HEK293 (cell line): Measurements from ENCODE around the gene KRT9.

ENCODE experiments used
- FEZF1 ChIP-seq: fragments of 450-650 bp; formaldehyde crosslinking; IDR thresholded peaks from 2 replicates; pipeline ENCODE4 v1.5.1; 2016; ENCODE audit warnings: missing biosample characterization, missing genetic modification characterization
- HOXC10 ChIP-seq: sonication (generic); formaldehyde crosslinking; IDR thresholded peaks from 2 replicates; pipeline ENCODE4 v1.8.1; 2023; ENCODE audit warnings: mild to moderate bottlenecking, missing genetic modification reagents
- KLF10 ChIP-seq: fragments of 450-650 bp; IDR thresholded peaks from 2 replicates; pipeline ENCODE4 v1.5.1; 2018; ENCODE audit warnings: missing biosample characterization, mild to moderate bottlenecking, missing genetic modification characterization
- OSR2 ChIP-seq: fragments of 450-650 bp; formaldehyde crosslinking; IDR thresholded peaks from 2 replicates; pipeline ENCODE4 v1.5.1; 2016; ENCODE audit warnings: missing biosample characterization, missing genetic modification characterization
- SCRT2 ChIP-seq: fragments of 450-650 bp; formaldehyde crosslinking; IDR thresholded peaks from 2 replicates; pipeline ENCODE4 v1.5.1; 2016; ENCODE audit warnings: missing biosample characterization, missing genetic modification characterization
- SP2 ChIP-seq: fragments of 450-650 bp; formaldehyde crosslinking; IDR thresholded peaks from 2 replicates; pipeline ENCODE4 v1.5.1; 2016; ENCODE audit warnings: missing biosample characterization, missing genetic modification characterization
- YY1 ChIP-seq: fragments of 450-650 bp; formaldehyde crosslinking; IDR thresholded peaks from 2 replicates; pipeline ENCODE4 v1.5.1; 2018; ENCODE audit warnings: missing biosample characterization, missing genetic modification characterization
- ZBTB20 ChIP-seq: fragments of 450-650 bp; formaldehyde crosslinking; IDR thresholded peaks from 2 replicates; pipeline ENCODE4 v1.5.1; 2016; ENCODE audit warnings: missing biosample characterization, missing genetic modification characterization
- ZBTB7A ChIP-seq: fragments of 450-650 bp; formaldehyde crosslinking; IDR thresholded peaks from 2 replicates; pipeline ENCODE4 v1.5.1; 2016; ENCODE audit warnings: low read depth, missing biosample characterization, missing genetic modification characterization
- ZFP69B ChIP-seq: fragments of 450-650 bp; formaldehyde crosslinking; IDR thresholded peaks from 2 replicates; pipeline ENCODE4 v1.5.1; 2016; ENCODE audit warnings: missing biosample characterization, missing genetic modification characterization
- ZNF157 ChIP-seq: fragments of 450-650 bp; formaldehyde crosslinking; IDR thresholded peaks from 2 replicates; pipeline ENCODE4 v1.5.1; 2016; ENCODE audit warnings: missing biosample characterization, missing genetic modification characterization
- ZNF174 ChIP-seq: fragments of 450-650 bp; formaldehyde crosslinking; IDR thresholded peaks from 2 replicates; pipeline ENCODE4 v1.5.0; 2017; ENCODE audit warnings: missing biosample characterization, mild to moderate bottlenecking, missing genetic modification characterization
- ZNF335 ChIP-seq: fragments of 450-650 bp; formaldehyde crosslinking; conservative IDR thresholded peaks from 2 replicates; pipeline ENCODE4 v1.5.1; 2016; ENCODE audit warnings: missing biosample characterization, missing genetic modification characterization
- ZNF510 ChIP-seq: fragments of 450-650 bp; formaldehyde crosslinking; IDR thresholded peaks from 2 replicates; pipeline ENCODE4 v1.5.1; 2018; ENCODE audit warnings: mild to moderate bottlenecking, missing genetic modification characterization, missing biosample characterization; ENCODE audit not compliant: insufficient replicate concordance
- ZNF555 ChIP-seq: fragments of 450-650 bp; formaldehyde crosslinking; conservative IDR thresholded peaks from 2 replicates; pipeline ENCODE4 v1.5.1; 2017; ENCODE audit warnings: missing biosample characterization, mild to moderate bottlenecking, missing genetic modification characterization, inconsistent platforms
- ZNF654 ChIP-seq: fragments of 450-650 bp; formaldehyde crosslinking; IDR thresholded peaks from 2 replicates; pipeline ENCODE4 v1.5.1; 2016; ENCODE audit warnings: low read depth, missing biosample characterization, missing genetic modification characterization
- ZNF776 ChIP-seq: fragments of 450-650 bp; formaldehyde crosslinking; IDR thresholded peaks from 2 replicates; pipeline ENCODE4 v1.5.0; 2017; ENCODE audit warnings: missing biosample characterization, missing genetic modification characterization, borderline replicate concordance
- ZNF792 ChIP-seq: fragments of 450-650 bp; formaldehyde crosslinking; IDR thresholded peaks from 2 replicates; pipeline ENCODE4 v1.5.1; 2016; ENCODE audit warnings: missing biosample characterization, missing genetic modification characterization
- ZSCAN16 ChIP-seq: fragments of 450-650 bp; formaldehyde crosslinking; IDR thresholded peaks from 2 replicates; pipeline ENCODE4 v1.5.1; 2016; ENCODE audit warnings: missing biosample characterization, missing genetic modification characterization
- TF ChIP-seq, protein P1 (sequence below): fragments of 450-650 bp; formaldehyde crosslinking; IDR thresholded peaks from 2 replicates; pipeline ENCODE4 v1.5.1; 2016; ENCODE audit warnings: missing biosample characterization, missing genetic modification characterization
- TF ChIP-seq, protein P2 (sequence below): fragments of 450-650 bp; formaldehyde crosslinking; IDR thresholded peaks from 2 replicates; pipeline ENCODE4 v1.5.1; 2016; ENCODE audit warnings: missing biosample characterization, missing genetic modification characterization
- TF ChIP-seq, protein P3 (sequence below): fragments of 450-650 bp; formaldehyde crosslinking; IDR thresholded peaks from 2 replicates; pipeline ENCODE4 v1.5.0; 2017; ENCODE audit warnings: missing biosample characterization, missing genetic modification characterization, borderline replicate concordance
- TF ChIP-seq, protein P4 (sequence below): fragments of 450-650 bp; formaldehyde crosslinking; IDR thresholded peaks from 2 replicates; pipeline ENCODE4 v1.5.1; 2017; ENCODE audit warnings: missing biosample characterization, missing genetic modification characterization
- TF ChIP-seq, protein P5 (sequence below): fragments of 450-650 bp; formaldehyde crosslinking; IDR thresholded peaks from 2 replicates; pipeline ENCODE4 v1.5.1; 2017; ENCODE audit warnings: missing biosample characterization, missing genetic modification characterization
- TF ChIP-seq, protein P6 (sequence below): fragments of 450-650 bp; formaldehyde crosslinking; IDR thresholded peaks from 2 replicates; pipeline ENCODE4 v1.5.1; 2016; ENCODE audit warnings: missing biosample characterization, missing genetic modification characterization

Gene KRT9

DNA sequence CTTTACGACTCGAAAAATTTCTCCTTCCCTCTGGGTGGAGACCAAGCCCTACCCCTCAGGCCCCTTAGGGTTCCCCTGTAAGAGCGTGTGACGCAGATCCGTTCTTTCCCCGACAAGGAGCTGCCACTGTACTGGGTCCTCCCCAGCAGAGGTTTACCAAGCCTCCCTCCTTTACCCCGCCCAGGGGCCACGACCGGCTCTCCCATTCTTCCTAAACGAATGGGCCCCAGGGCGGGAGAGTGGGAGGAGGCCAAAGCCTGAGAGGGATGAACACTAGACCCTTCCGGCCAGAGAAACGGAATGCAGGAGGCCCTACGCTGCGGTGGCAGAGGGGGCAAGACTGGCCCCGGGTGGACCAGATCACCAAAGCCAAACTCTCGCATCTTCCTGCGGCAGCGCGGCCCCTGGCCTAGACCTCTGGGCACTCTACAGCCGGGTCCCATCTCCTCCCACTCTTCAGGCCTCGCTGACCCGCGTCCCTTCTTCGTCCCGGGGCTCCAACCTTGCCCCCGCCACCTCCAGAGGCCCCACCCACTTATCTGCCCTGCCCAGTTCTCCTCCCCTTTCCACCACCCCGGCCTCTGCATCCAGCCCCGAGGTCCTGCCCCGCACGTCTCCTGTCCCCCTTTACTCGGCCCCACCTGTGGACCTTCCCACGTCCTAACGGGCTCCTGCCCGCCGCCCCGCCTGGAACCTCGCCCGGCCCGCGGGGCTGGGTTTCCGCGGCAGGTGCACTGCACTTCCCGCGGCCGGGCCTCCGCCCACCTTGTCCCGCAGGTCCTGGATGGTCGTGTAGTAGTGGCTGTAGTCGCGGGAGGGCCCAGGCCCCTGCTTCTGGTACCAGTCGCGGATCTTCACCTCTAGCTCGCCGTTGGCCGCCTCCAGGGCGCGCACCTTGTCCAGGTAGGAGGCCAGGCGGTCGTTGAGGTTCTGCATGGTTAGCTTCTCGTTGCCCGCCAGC lies 44.5 kb downstream of the KRT9 start (continued):
- TF ChIP-seq SP2 (peak; percentile 78), ZNF776 (tag by site-specific recombination) (no peak), YY1 (tag by site-specific recombination) (no peak), ZBTB7A (tag by site-specific recombination) (no peak; the same call in 1 of the 2 replicates), OSR2 (no peak), ZNF174 (tag by site-specific recombination) (no peak), ZNF555 (tag by site-specific recombination) (no peak), KLF10 (no peak), ZNF157 (tag by site-specific recombination) (no peak), HOXC10 (CRISPR knock-in tag) (no peak), FEZF1 (no peak), ZNF792 (0 out of 2 replicates have a peak, but pooled peaks have one; percentile 35), ZNF335 (tag by site-specific recombination) (peak; percentile 6; the same call in 1 of the 2 replicates), ZNF654 (tag by site-specific recombination) (no peak), ZBTB20 (tag by site-specific recombination) (peak; percentile 98), ZFP69B (tag by site-specific recombination) (peak; percentile 57), SCRT2 (tag by site-specific recombination) (peak; percentile 92), ZSCAN16 (tag by site-specific recombination) (peak; percentile 98), ZNF510 (tag by site-specific recombination) (no peak)
- TF ChIP-seq, protein P1, sequence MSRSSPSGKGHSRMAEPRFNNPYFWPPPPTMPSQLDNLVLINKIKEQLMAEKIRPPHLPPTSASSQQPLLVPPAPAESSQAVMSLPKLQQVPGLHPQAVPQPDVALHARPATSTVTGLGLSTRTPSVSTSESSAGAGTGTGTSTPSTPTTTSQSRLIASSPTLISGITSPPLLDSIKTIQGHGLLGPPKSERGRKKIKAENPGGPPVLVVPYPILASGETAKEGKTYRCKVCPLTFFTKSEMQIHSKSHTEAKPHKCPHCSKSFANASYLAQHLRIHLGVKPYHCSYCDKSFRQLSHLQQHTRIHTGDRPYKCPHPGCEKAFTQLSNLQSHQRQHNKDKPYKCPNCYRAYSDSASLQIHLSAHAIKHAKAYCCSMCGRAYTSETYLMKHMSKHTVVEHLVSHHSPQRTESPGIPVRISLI: no peak
- TF ChIP-seq, protein P2, sequence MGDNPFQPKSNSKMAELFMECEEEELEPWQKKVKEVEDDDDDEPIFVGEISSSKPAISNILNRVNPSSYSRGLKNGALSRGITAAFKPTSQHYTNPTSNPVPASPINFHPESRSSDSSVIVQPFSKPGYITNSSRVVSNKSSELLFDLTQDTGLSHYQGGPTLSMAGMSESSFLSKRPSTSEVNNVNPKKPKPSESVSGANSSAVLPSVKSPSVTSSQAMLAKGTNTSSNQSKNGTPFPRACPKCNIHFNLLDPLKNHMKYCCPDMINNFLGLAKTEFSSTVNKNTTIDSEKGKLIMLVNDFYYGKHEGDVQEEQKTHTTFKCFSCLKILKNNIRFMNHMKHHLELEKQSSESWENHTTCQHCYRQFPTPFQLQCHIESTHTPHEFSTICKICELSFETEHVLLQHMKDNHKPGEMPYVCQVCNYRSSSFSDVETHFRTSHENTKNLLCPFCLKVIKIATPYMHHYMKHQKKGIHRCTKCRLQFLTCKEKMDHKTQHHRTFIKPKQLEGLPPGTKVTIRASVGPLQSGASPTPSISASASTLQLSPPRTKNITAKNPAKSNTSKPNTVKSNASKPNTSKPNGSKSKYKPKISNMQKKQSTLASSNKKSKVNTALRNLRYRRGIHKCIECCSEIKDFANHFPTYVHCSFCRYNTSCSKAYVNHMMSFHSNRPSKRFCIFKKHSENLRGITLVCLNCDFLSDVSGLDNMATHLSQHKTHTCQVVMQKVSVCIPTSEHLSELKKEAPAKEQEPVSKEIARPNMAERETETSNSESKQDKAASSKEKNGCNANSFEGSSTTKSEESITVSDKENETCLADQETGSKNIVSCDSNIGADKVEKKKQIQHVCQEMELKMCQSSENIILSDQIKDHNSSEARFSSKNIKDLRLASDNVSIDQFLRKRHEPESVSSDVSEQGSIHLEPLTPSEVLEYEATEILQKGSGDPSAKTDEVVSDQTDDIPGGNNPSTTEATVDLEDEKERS (tag by site-specific recombination): no peak
- TF ChIP-seq, protein P3, sequence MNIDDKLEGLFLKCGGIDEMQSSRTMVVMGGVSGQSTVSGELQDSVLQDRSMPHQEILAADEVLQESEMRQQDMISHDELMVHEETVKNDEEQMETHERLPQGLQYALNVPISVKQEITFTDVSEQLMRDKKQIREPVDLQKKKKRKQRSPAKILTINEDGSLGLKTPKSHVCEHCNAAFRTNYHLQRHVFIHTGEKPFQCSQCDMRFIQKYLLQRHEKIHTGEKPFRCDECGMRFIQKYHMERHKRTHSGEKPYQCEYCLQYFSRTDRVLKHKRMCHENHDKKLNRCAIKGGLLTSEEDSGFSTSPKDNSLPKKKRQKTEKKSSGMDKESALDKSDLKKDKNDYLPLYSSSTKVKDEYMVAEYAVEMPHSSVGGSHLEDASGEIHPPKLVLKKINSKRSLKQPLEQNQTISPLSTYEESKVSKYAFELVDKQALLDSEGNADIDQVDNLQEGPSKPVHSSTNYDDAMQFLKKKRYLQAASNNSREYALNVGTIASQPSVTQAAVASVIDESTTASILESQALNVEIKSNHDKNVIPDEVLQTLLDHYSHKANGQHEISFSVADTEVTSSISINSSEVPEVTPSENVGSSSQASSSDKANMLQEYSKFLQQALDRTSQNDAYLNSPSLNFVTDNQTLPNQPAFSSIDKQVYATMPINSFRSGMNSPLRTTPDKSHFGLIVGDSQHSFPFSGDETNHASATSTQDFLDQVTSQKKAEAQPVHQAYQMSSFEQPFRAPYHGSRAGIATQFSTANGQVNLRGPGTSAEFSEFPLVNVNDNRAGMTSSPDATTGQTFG: 0 out of 2 replicates have a peak, but pooled peaks have one; percentile 46
- TF ChIP-seq, protein P4, sequence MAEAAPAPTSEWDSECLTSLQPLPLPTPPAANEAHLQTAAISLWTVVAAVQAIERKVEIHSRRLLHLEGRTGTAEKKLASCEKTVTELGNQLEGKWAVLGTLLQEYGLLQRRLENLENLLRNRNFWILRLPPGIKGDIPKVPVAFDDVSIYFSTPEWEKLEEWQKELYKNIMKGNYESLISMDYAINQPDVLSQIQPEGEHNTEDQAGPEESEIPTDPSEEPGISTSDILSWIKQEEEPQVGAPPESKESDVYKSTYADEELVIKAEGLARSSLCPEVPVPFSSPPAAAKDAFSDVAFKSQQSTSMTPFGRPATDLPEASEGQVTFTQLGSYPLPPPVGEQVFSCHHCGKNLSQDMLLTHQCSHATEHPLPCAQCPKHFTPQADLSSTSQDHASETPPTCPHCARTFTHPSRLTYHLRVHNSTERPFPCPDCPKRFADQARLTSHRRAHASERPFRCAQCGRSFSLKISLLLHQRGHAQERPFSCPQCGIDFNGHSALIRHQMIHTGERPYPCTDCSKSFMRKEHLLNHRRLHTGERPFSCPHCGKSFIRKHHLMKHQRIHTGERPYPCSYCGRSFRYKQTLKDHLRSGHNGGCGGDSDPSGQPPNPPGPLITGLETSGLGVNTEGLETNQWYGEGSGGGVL (tag by site-specific recombination): no peak
- TF ChIP-seq, protein P5, sequence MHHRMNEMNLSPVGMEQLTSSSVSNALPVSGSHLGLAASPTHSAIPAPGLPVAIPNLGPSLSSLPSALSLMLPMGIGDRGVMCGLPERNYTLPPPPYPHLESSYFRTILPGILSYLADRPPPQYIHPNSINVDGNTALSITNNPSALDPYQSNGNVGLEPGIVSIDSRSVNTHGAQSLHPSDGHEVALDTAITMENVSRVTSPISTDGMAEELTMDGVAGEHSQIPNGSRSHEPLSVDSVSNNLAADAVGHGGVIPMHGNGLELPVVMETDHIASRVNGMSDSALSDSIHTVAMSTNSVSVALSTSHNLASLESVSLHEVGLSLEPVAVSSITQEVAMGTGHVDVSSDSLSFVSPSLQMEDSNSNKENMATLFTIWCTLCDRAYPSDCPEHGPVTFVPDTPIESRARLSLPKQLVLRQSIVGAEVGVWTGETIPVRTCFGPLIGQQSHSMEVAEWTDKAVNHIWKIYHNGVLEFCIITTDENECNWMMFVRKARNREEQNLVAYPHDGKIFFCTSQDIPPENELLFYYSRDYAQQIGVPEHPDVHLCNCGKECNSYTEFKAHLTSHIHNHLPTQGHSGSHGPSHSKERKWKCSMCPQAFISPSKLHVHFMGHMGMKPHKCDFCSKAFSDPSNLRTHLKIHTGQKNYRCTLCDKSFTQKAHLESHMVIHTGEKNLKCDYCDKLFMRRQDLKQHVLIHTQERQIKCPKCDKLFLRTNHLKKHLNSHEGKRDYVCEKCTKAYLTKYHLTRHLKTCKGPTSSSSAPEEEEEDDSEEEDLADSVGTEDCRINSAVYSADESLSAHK: no peak
- TF ChIP-seq, protein P6, sequence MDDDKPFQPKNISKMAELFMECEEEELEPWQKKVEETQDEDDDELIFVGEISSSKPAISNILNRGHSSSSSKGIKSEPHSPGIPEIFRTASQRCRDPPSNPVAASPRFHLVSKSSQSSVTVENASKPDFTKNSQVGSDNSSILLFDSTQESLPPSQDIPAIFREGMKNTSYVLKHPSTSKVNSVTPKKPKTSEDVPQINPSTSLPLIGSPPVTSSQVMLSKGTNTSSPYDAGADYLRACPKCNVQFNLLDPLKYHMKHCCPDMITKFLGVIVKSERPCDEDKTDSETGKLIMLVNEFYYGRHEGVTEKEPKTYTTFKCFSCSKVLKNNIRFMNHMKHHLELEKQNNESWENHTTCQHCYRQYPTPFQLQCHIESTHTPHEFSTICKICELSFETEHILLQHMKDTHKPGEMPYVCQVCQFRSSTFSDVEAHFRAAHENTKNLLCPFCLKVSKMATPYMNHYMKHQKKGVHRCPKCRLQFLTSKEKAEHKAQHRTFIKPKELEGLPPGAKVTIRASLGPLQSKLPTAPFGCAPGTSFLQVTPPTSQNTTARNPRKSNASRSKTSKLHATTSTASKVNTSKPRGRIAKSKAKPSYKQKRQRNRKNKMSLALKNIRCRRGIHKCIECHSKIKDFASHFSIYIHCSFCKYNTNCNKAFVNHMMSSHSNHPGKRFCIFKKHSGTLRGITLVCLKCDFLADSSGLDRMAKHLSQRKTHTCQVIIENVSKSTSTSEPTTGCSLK: no peak
